HUES6 (cell line): ENCODE results near the gene RABEP1.

ENCODE experiments used
- H3K27ac ChIP-seq: 2 replicates; pipeline ENCODE4 v1.7.0; 2013; ENCODE audit warnings: low read depth, mild to moderate bottlenecking, low read length, inconsistent platforms
- H3K27me3 ChIP-seq: 2 replicates; pipeline ENCODE4 v1.6.1; 2013; ENCODE audit warnings: low read length; ENCODE audit not compliant: control insufficient read depth, insufficient read depth
- H3K36me3 ChIP-seq: 2 replicates; pipeline ENCODE4 v1.6.1; 2013; ENCODE audit warnings: low read length; ENCODE audit not compliant: control insufficient read depth, insufficient read depth
- H3K4me1 ChIP-seq: 2 replicates; pipeline ENCODE4 v1.6.1; 2013; ENCODE audit warnings: low read length; ENCODE audit not compliant: control insufficient read depth, insufficient read depth
- H3K4me3 ChIP-seq: 2 replicates; pipeline ENCODE4 v1.5.1; 2013; ENCODE audit warnings: low read depth, low read length
- H3K9ac ChIP-seq: one replicate; pipeline ENCODE4 v1.6.1; 2013; ENCODE audit warnings: mild to moderate bottlenecking, low read length
- H3K9me3 ChIP-seq: 2 replicates; pipeline ENCODE4 v1.6.1; 2013; ENCODE audit warnings: low read depth, low read length; ENCODE audit not compliant: control insufficient read depth, insufficient read depth

RABEP1 gene

GRCh38 chr17:5329784-5330557, 47.9 kb downstream of the RABEP1 start:
- H3K27me3 ChIP-seq = no peaks in the 10 kb centered on the region
- no peaks in the 10 kb centered on the region for H3K9me3 ChIP-seq
- H3K4me1 ChIP-seq = no peaks in the 10 kb centered on the region
- peaks cover 23% of the 10 kb centered on the region for H3K36me3 ChIP-seq
- H3K9ac ChIP-seq = no peak overlapping the region
- H3K4me3 ChIP-seq = no peak overlapping the region
- no peak overlapping the region for H3K27ac ChIP-seq

DNA sequence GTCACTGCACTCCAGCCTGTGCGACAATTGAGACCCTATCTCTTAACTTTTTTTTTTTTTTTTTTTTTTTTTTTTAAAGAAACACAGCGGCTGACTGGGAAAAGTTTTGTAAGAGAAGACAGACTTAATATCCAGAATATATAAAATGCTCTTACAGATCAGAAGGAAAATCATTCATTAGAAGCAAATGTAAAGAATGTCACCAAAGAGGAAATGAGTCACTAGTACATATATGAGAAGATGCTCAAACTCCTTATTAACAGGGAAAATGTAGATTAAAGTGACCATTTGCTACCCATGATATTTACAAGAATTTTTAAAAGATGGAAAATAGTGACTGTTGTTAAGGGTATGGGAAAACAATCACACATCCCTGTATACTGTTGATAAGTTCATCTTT, 48.9 kb downstream of the RABEP1 start:
- Histone ChIP-seq H3K4me3 (no peak overlapping the region), H3K36me3 (peaks cover 32% of the 10 kb centered on the region), H3K9ac (no peak overlapping the region), H3K4me1 (no peaks in the 10 kb centered on the region), H3K9me3 (no peaks in the 10 kb centered on the region), H3K27ac (no peak overlapping the region), H3K27me3 (no peaks in the 10 kb centered on the region)

GRCh38 chr17:5331506-5331905, 49.4 kb downstream of the RABEP1 start:
- Histone ChIP-seq H3K4me1 (no peaks in the 10 kb centered on the region), H3K9me3 (no peaks in the 10 kb centered on the region), H3K27ac (no peak overlapping the region), H3K9ac (no peak overlapping the region), H3K27me3 (no peaks in the 10 kb centered on the region), H3K36me3 (peaks cover 32% of the 10 kb centered on the region), H3K4me3 (no peak overlapping the region)

- Histone ChIP-seq H3K9ac (no peak overlapping the region), H3K4me1 (no peaks in the 10 kb centered on the region), H3K9me3 (no peaks in the 10 kb centered on the region), H3K4me3 (no peak overlapping the region), H3K27ac (no peak overlapping the region), H3K36me3 (peaks cover 31% of the 10 kb centered on the region), H3K27me3 (no peaks in the 10 kb centered on the region)
These were observed 62.8 kb downstream of the RABEP1 start for GRCh38 chr17:5344914-5345313.

GRCh38 chr17:5352681-5353289, 70.7 kb downstream of the RABEP1 start:
- Histone ChIP-seq H3K9ac (no peak overlapping the region), H3K9me3 (no peaks in the 10 kb centered on the region), H3K4me1 (no peaks in the 10 kb centered on the region), H3K27ac (no peak overlapping the region), H3K36me3 (peaks cover 69% of the 10 kb centered on the region), H3K4me3 (no peak overlapping the region), H3K27me3 (no peaks in the 10 kb centered on the region)

DNA sequence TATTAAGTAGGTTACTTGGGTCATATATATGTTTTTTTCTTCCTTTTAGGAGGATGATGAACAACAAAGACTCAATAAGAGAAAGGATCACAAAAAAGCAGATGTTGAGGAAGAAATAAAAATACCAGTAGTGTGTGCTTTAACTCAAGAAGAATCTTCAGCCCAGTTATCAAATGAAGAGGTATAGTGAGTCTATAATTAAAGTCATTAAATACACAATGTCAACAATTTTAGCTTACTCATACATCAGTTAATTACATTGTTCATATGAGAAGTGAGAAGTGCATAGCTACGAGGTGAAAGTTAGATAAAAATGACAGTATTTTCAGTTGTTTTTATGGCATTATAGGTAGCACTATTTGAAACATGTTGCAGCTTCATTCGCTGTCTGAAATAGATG, 72.2 kb downstream of the RABEP1 start:
- no peak overlapping the region for H3K9ac ChIP-seq
- peaks cover 65% of the 10 kb centered on the region for H3K36me3 ChIP-seq
- H3K4me3 ChIP-seq = no peak overlapping the region
- H3K9me3 ChIP-seq = no peaks in the 10 kb centered on the region
- no peak overlapping the region for H3K27ac ChIP-seq
- no peaks in the 10 kb centered on the region for H3K27me3 ChIP-seq
- H3K4me1 ChIP-seq = no peaks in the 10 kb centered on the region

DNA sequence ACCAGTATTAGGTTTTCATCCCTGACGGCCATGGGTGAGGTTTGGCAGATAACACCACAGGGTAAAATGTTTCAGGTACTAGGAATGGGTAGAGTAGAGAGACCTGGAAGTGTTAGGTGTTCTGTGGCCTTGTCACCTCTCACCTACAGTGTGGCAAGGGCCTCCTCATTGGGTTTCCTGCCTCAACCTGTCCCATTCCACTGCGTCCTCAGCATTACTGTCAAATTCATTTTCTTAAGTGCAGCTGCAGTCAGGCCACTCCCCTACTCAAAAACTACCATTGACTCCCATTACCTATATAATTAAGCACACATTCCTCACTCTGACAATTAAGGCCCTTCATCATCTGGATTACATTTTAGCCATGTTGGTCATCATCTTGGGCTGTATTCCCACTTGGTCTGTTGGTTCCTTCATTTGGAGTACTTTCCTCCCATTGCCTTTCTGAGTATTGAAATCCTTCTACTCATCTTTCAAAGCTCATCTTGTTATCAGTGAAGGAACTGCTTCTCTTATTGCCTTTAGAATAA, 72.9 kb downstream of the RABEP1 start:
- Histone ChIP-seq H3K9me3 (no peaks in the 10 kb centered on the region), H3K4me3 (no peak overlapping the region), H3K36me3 (peaks cover 69% of the 10 kb centered on the region), H3K27me3 (no peaks in the 10 kb centered on the region), H3K9ac (no peak overlapping the region), H3K27ac (no peak overlapping the region), H3K4me1 (no peaks in the 10 kb centered on the region)

DNA sequence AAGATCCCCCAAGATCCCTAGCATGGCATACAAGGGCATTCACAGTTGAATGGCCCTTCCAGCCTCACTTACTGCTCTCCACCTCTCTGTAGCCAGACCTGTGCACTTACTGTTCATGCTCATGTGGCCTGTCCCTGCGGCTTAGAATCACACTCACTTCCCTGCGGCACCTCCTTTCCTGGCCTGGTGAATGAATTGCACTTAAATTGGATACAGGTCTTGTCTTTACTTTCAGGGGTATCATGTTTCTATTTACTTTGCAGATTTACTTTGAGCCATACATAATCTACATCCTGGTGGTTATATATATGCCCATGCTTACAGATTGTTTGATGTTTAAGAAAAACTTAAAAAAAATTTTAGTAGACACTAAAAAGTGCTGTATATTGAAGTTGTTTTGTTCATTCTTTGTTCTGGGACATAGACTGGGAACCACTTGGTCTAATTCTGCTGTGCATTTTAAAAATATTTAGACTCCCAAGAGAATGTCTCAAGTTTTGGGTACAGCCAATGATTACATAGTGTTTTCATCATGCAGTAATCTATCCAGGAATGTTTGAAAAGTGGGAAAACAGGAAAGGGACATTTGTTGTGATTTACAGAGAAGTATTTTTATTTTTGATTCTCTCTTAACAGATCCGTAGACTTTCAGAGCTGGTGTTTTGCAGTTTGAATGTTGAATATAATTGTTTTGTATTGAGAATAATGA, 73.5 kb downstream of the RABEP1 start:
- Histone ChIP-seq H3K4me3 (no peak overlapping the region), H3K9me3 (no peaks in the 10 kb centered on the region), H3K27ac (no peak overlapping the region), H3K36me3 (peaks cover 69% of the 10 kb centered on the region), H3K27me3 (no peaks in the 10 kb centered on the region), H3K9ac (no peak overlapping the region), H3K4me1 (no peaks in the 10 kb centered on the region)

DNA sequence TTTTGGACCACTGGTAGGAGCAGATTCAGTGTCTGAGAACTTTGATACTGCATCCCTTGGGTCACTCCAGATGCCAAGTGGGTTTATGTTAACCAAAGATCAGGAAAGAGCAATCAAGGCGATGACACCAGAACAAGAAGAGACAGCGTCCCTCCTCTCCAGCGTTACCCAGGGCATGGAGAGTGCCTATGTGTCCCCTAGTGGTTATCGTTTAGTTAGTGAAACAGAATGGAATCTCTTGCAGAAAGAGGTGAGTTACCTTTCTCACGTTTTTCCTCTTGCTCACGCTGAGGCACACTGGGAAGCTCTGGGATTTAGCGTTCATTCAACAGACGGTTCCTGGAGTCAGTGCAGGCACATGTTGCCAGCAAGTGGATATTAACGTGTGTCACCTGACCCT, 79.3 kb downstream of the RABEP1 start:
- Histone ChIP-seq H3K27ac (no peak overlapping the region), H3K9me3 (no peaks in the 10 kb centered on the region), H3K4me1 (peaks cover 19% of the 10 kb centered on the region), H3K9ac (no peak overlapping the region), H3K4me3 (no peak overlapping the region), H3K36me3 (peaks cover 59% of the 10 kb centered on the region), H3K27me3 (no peaks in the 10 kb centered on the region)

DNA sequence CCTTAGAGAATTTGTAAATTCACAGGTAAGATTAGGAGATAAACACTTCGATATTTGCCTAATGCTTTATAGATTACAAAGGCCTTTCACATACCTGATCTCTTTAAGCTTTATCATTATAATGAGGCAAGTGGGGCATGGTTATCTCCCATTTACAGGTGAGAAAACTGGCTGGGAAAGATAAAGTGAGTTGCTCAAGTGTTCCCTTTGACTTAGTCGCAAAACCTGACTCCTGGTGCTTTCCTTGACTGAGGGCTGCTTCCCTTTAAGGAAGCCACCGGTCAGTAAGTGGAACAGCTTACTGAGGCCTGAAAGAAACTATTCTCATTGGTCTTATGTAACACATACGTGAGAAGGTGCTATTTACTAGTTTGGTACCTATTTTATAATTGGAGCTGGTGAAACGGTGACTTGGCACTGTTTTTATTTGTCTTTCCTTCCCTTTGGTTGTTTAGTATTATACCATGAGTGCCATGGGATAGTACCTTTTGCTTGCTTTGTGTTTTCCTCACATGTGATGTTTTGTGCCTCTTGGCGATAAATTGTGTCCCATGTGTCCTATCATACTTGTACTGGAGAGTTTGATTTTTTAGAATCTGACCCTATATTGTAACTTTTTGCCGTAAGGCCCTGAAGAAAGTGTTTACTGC, 80.2 kb downstream of the RABEP1 start:
- H3K27ac ChIP-seq = peak overlapping the region; percentile 28; the same call in 1 of the 2 replicates
- peaks cover 55% of the 10 kb centered on the region for H3K36me3 ChIP-seq
- H3K27me3 ChIP-seq = no peaks in the 10 kb centered on the region
- H3K9ac ChIP-seq = peak overlapping the region; percentile 5
- peaks cover 19% of the 10 kb centered on the region for H3K4me1 ChIP-seq
- H3K9me3 ChIP-seq = no peaks in the 10 kb centered on the region
- peak overlapping the region; percentile 15; the same call in 1 of the 2 replicates for H3K4me3 ChIP-seq
